Bronchial epithelial cell (primary cell): ENCODE measurements around the gene TAF4B. TPM values are rescaled to one million over a fixed set of nuclear protein-coding genes. Genes with fewer than 3 reads are reported as not detected.
A peak's percentile ranks its signal among the peaks of the same experiment; 100 is the strongest.

Experiments used
- DNase-seq: peaks from one replicate; pipeline ENCODE4 v3.0.0-alpha.2; 2010; ENCODE audit warnings: low read depth
- FAIRE-seq: peaks from 2 replicates; lab custom pipeline; 2011; peaks lifted over from hg19 to GRCh38; lab: Jason Lieb, UNC
- H3K27me3 ChIP-seq: 2 replicates; pipeline ENCODE4 v1.5.1; 2011; ENCODE audit warnings: low read length; ENCODE audit not compliant: control insufficient read depth, insufficient read depth
- H3K36me3 ChIP-seq: 2 replicates; pipeline ENCODE4 v1.5.1; 2011; ENCODE audit warnings: low read length; ENCODE audit not compliant: control insufficient read depth, insufficient read depth
- H3K4me3 ChIP-seq: 2 replicates; pipeline ENCODE4 v1.5.1; 2011; ENCODE audit warnings: mild to moderate bottlenecking, low read depth, low read length, control low read depth
- CTCF ChIP-seq: IDR thresholded peaks from 2 replicates; pipeline ENCODE4 v1.5.1; 2011; ENCODE audit warnings: mild to moderate bottlenecking, moderate library complexity, low read length, control low read depth, inconsistent platforms; ENCODE audit not compliant: insufficient read depth, severe bottlenecking
- total RNA-seq: library from RNA; depleted of rRNA; stranded (reverse); fragments of >200 nt; gene quantifications from 2 replicates; pipeline ENCODE4 v1.2.1, GENCODE V29; 2014

The TAF4B gene, protein sequence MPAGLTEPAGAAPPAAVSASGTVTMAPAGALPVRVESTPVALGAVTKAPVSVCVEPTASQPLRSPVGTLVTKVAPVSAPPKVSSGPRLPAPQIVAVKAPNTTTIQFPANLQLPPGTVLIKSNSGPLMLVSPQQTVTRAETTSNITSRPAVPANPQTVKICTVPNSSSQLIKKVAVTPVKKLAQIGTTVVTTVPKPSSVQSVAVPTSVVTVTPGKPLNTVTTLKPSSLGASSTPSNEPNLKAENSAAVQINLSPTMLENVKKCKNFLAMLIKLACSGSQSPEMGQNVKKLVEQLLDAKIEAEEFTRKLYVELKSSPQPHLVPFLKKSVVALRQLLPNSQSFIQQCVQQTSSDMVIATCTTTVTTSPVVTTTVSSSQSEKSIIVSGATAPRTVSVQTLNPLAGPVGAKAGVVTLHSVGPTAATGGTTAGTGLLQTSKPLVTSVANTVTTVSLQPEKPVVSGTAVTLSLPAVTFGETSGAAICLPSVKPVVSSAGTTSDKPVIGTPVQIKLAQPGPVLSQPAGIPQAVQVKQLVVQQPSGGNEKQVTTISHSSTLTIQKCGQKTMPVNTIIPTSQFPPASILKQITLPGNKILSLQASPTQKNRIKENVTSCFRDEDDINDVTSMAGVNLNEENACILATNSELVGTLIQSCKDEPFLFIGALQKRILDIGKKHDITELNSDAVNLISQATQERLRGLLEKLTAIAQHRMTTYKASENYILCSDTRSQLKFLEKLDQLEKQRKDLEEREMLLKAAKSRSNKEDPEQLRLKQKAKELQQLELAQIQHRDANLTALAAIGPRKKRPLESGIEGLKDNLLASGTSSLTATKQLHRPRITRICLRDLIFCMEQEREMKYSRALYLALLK
- 2.3 and 6.6 TPM in 2 replicates for total RNA-seq

GRCh38 chr18:26226229-26227050 is at the start of gene TAF4B:
TSS of gene TAF4B (plus strand) at chr18:26226445. CDS start at chr18:26226934, 489 bp downstream.
- Histone ChIP-seq H3K27me3 (no peaks in the 10 kb centered on the region), H3K4me3 (peak within 1 kb of the TSS; percentile 96), H3K36me3 (no peaks in the 10 kb centered on the region)
- TF ChIP-seq CTCF, result no peak
- no peak for FAIRE-seq
- peak; percentile 76 for DNase-seq

DNA sequence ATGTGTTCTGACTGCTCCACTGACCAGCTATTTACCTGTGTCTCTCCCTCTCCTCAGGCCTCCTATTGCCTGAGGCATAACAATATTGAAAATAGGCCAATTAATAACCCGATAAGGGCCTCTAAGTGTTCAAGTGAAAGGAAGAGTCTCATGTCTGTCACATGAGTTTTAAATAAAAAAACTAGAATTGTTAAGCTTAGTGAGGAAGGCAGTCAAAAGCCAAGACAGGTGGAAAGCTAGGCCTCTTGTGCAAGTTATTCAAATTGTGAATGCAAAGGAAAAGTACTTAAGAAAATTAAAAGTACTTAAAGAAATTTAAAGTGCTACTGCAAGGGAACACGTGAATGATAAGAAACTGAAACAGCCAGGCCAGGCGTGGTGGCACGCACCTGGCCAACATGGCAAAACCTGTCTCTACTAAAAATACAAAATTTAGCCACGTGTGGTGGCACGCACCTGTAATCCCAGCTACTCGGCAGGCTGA is 44.9 kb upstream of the TAF4B start:
- no peak overlapping the region for H3K4me3 ChIP-seq
- TF ChIP-seq CTCF, result no peak
- no peaks in the 10 kb centered on the region for H3K36me3 ChIP-seq
- no peak for FAIRE-seq
- H3K27me3 ChIP-seq, result no peaks in the 10 kb centered on the region
- DNase-seq, result no peak

DNA sequence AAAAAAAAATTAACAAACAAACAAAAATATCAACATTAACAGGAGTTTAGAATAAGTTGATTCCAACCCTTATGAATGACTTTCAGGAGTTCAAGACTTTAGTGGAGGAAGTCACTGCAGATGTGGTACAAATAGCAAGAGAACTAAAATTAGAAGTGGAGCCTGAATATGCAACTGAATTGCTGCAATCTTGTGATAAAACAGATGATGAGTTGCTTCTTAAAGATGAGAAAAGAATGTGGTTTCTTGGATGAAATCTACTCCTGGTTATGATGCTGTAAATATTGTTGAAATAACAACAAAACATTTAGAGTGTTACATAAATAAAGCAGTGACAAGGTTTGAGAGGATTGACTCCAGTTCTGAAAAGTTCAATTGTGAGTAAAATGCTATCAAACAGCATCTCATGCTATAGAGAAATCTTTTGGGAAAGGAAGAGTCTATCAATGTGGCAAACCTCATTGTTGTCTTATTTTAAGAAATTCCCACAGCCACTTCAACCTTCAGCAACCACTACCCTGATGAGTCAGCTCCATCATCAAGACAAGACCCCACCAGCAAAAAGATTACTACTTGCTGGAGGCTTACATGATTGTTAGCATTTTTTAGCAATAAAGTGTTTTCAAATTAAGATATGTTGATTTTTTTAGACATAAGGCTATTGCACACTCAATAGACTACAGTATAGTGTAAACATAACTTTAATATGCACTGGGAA is 42.7 kb upstream of the TAF4B start:
- FAIRE-seq, result no peak
- no peak for TF ChIP-seq CTCF

GRCh38 chr18:26185267-26185666 is 41.0 kb upstream of the TAF4B start:
- DNase-seq (peak; percentile 8), FAIRE-seq (no peak)
- H3K4me3 ChIP-seq, result no peak overlapping the region
- no peaks in the 10 kb centered on the region for H3K36me3 ChIP-seq
- TF ChIP-seq CTCF, result no peak
- H3K27me3 ChIP-seq, result no peaks in the 10 kb centered on the region

More for the DNA sequence above, 42.7 kb upstream of the TAF4B start:
- Histone ChIP-seq H3K4me3 (no peak overlapping the region), H3K36me3 (no peaks in the 10 kb centered on the region), H3K27me3 (no peaks in the 10 kb centered on the region)
- no peak for DNase-seq

DNA sequence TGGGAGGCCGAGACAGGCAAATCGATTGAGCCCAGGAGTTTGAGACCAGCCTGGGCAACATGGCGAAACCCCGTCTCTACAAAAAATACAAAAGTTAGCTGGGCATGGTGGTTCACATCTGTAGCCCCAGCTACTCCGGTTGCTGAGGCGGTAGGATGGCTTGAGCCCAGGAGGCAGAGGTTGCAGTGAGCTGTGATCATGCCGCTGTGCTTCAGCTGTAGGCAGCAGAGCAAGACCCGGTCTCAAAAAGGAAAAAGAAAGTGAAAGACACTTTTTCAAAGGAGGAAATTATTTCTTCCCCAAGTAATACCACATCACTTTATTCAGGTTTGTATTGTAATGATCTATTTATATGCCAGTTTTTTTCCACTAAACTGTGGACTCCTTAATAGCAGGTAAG is 35.7 kb upstream of the TAF4B start:
- no peak for TF ChIP-seq CTCF
- Histone ChIP-seq H3K4me3 (no peak overlapping the region), H3K27me3 (no peaks in the 10 kb centered on the region), H3K36me3 (no peaks in the 10 kb centered on the region)
- no peak for DNase-seq
- no peak for FAIRE-seq
